Measurements from ENCODE around the gene STPG3.

STPG3 gene

GRCh38 chr9:137245450-137246421 lies 5.3 kb upstream of the STPG3 start:
- Histone ChIP-seq H3K27me3 (ENCODE audit: control insufficient read depth in 5 of 5, insufficient read depth in 4 of 5, low read length in 5 of 5) (peaks cover 0 to 3% (median 0%) of the 10 kb centered on the region in 5 donors), H3K4me1 (ENCODE audit: control insufficient read depth in 5 of 5, insufficient read depth in 5 of 5, low read length in 5 of 5) (peaks cover 8 to 50% (median 27%) of the 10 kb centered on the region in 5 donors), H3K9ac (ENCODE audit: low read length in 5 of 5) (no peak overlapping the region), H3K36me3 (ENCODE audit: control insufficient read depth in 5 of 5, insufficient read depth in 5 of 5, low read length in 5 of 5) (peaks cover 0 to 21% (median 19%) of the 10 kb centered on the region in 5 donors), H3K27ac (ENCODE audit: low read depth, low read length) (no peak overlapping the region), H3K9me3 (ENCODE audit: control insufficient read depth in 5 of 5, low read length in 5 of 5) (no peaks in the 10 kb centered on the region), H3K4me3 (ENCODE audit: low read depth in 1 of 5, low read length in 5 of 5) (no peak overlapping the region)

DNA sequence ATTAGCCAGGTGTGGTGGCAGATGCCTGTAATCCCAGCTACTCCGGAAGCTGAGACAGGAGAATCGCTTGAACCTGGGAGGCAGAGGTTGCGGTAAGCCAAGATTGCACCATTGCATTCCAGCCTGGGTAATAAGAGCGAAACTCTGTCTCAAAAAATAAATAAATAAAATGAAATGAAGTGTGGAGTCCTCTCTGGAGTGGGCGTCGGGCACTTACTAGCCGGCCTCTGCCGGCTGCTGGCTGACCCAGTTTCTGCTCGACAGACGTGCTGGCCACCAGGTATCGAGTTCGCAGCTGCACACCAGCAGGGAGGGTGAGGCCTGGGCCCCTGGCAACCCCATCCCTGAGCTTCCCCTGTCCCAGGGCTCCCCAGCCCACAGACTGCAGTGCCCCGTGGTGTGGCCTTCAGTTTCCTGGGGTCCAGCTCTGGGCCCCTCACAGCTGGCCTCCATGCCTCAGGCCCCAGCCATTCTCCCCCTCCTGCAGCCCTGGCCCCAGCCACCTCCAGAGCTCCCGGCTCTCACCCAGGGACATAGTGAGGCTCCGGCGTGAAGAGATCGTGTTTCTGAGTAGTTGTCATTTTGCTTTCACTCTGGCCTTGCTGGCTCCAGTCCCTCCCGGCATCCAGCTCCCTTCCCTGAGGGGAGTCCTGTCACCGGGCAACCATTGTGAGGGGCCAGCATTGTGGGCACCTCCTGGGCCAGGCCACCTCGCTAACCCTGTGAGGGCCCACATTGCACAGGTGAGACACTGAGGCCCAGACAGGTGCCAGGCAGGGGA lies 3.8 kb upstream of the STPG3 start:
- peaks cover 4 to 48% (median 24%) of the 10 kb centered on the region in 5 donors for H3K4me1 ChIP-seq (ENCODE audit: control insufficient read depth in 5 of 5, insufficient read depth in 5 of 5, low read length in 5 of 5)
- H3K27me3 ChIP-seq (ENCODE audit: control insufficient read depth in 5 of 5, insufficient read depth in 4 of 5, low read length in 5 of 5) = peaks cover 0 to 3% (median 0%) of the 10 kb centered on the region in 5 donors
- no peak overlapping the region for H3K4me3 ChIP-seq (ENCODE audit: low read depth in 1 of 5, low read length in 5 of 5)
- H3K36me3 ChIP-seq (ENCODE audit: control insufficient read depth in 5 of 5, insufficient read depth in 5 of 5, low read length in 5 of 5) = peaks cover 0 to 16% (median 16%) of the 10 kb centered on the region in 5 donors
- no peaks in the 10 kb centered on the region for H3K9me3 ChIP-seq (ENCODE audit: control insufficient read depth in 5 of 5, low read length in 5 of 5)
- no peak overlapping the region for H3K9ac ChIP-seq (ENCODE audit: low read length in 5 of 5)
- no peak overlapping the region for H3K27ac ChIP-seq (ENCODE audit: low read depth, low read length)

DNA sequence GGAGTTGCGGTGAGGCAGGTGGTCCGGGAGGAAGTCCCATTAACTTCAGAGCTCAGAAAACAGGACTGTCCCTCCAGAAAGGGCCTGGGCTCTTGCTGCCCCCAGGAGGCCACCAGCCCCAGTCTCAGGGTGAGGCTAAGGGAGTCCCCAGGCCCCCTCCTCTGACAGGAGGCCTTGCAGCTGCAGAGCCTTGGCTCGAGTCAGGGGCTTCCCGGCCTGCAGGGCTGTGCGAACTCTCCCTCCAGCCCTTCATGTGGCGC lies 3.2 kb upstream of the STPG3 start:
- Histone ChIP-seq H3K9ac (ENCODE audit: low read length in 5 of 5) (no peak overlapping the region), H3K4me1 (ENCODE audit: control insufficient read depth in 5 of 5, insufficient read depth in 5 of 5, low read length in 5 of 5) (peaks cover 0 to 43% (median 18%) of the 10 kb centered on the region in 5 donors)

GRCh38 chr9:137250329-137251193 lies 525 bp upstream of the STPG3 start:
- Histone ChIP-seq H3K4me1 (ENCODE audit: control insufficient read depth in 5 of 5, insufficient read depth in 5 of 5, low read length in 5 of 5) (peaks cover 0 to 39% (median 26%) of the 10 kb centered on the region in 5 donors), H3K27me3 (ENCODE audit: control insufficient read depth in 5 of 5, insufficient read depth in 4 of 5, low read length in 5 of 5) (peaks cover 0 to 2% (median 0%) of the 10 kb centered on the region in 5 donors), H3K27ac (ENCODE audit: low read depth, low read length) (no peak overlapping the region), H3K4me3 (ENCODE audit: low read depth in 1 of 5, low read length in 5 of 5) (no peak overlapping the region), H3K36me3 (ENCODE audit: control insufficient read depth in 5 of 5, insufficient read depth in 5 of 5, low read length in 5 of 5) (no peaks in the 10 kb centered on the region), H3K9ac (ENCODE audit: low read length in 5 of 5) (peak overlapping the region in 1 of 5 donors; percentile 31), H3K9me3 (ENCODE audit: control insufficient read depth in 5 of 5, low read length in 5 of 5) (no peaks in the 10 kb centered on the region)

More for the DNA sequence above, 3.2 kb upstream of the STPG3 start:
- Histone ChIP-seq H3K4me3 (ENCODE audit: low read depth in 1 of 5, low read length in 5 of 5) (no peak overlapping the region), H3K36me3 (ENCODE audit: control insufficient read depth in 5 of 5, insufficient read depth in 5 of 5, low read length in 5 of 5) (peaks cover 0 to 11% (median 10%) of the 10 kb centered on the region in 5 donors), H3K27ac (ENCODE audit: low read depth, low read length) (no peak overlapping the region), H3K9me3 (ENCODE audit: control insufficient read depth in 5 of 5, low read length in 5 of 5) (no peaks in the 10 kb centered on the region), H3K27me3 (ENCODE audit: control insufficient read depth in 5 of 5, insufficient read depth in 4 of 5, low read length in 5 of 5) (peaks cover 0 to 3% (median 0%) of the 10 kb centered on the region in 5 donors)

GRCh38 chr9:137251490-137252268 lies 593 bp downstream of the STPG3 start:
- H3K27me3 ChIP-seq (ENCODE audit: control insufficient read depth in 5 of 5, insufficient read depth in 4 of 5, low read length in 5 of 5) = no peaks in the 10 kb centered on the region
- no peak overlapping the region for H3K9ac ChIP-seq (ENCODE audit: low read length in 5 of 5)
- no peak overlapping the region for H3K27ac ChIP-seq (ENCODE audit: low read depth, low read length)
- no peak overlapping the region for H3K4me3 ChIP-seq (ENCODE audit: low read depth in 1 of 5, low read length in 5 of 5)
- no peaks in the 10 kb centered on the region for H3K9me3 ChIP-seq (ENCODE audit: control insufficient read depth in 5 of 5, low read length in 5 of 5)
- peaks cover 0 to 6% (median 2%) of the 10 kb centered on the region in 5 donors for H3K36me3 ChIP-seq (ENCODE audit: control insufficient read depth in 5 of 5, insufficient read depth in 5 of 5, low read length in 5 of 5)
- H3K4me1 ChIP-seq (ENCODE audit: control insufficient read depth in 5 of 5, insufficient read depth in 5 of 5, low read length in 5 of 5) = peaks cover 6 to 51% (median 37%) of the 10 kb centered on the region in 5 donors

DNA sequence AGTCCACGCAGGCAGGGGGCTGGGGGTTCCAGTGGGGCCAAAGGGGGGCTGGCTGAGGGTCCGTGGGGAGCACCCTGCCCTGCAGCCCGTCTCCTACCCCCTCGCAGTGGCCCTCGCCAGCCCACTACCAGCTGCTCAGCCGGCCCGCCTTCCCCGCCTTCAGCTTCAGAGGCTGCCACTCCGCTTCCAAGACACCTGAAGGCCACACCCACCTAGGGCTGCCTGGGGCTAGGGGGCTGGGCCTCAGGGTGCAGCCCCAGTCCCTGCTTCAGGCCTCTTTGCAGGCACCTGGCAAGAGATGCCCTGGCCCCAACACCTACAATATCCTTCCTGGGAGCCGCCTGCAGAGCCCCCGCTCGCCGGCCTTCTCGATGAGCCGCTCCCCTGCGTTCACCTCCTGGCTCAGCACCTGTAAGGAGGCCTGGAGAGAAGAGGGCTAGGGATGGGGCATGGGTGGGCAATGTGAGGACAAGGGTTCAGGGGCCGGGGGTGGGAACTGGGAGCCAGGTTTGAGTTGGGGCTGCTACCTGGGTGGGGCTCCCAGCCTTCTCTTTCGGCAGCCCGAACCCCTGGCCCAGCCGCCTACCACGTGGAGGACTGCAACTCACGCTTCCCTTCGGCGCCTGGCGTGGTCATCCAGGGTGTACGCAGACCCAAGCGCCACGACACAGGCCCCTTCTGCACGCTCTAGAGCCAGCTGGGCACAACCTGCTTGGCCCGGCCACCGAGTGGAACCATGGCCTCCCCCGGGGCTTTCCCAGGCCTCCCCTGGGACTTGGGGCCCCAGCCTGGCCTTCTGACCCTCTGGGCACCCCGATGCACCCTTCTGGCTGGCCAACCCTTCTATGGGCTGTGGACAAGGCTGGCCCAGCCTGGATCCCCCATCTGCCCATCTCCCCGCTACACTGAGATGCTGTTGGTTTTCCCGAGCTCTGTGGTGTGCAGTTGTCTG lies 1.7 kb downstream of the STPG3 start:
- H3K9ac ChIP-seq (ENCODE audit: low read length in 5 of 5) = no peak overlapping the region
- H3K36me3 ChIP-seq (ENCODE audit: control insufficient read depth in 5 of 5, insufficient read depth in 5 of 5, low read length in 5 of 5) = peaks cover 0 to 11% (median 6%) of the 10 kb centered on the region in 5 donors
- peaks cover 7 to 47% (median 38%) of the 10 kb centered on the region in 5 donors for H3K4me1 ChIP-seq (ENCODE audit: control insufficient read depth in 5 of 5, insufficient read depth in 5 of 5, low read length in 5 of 5)
- no peaks in the 10 kb centered on the region for H3K9me3 ChIP-seq (ENCODE audit: control insufficient read depth in 5 of 5, low read length in 5 of 5)
- no peaks in the 10 kb centered on the region for H3K27me3 ChIP-seq (ENCODE audit: control insufficient read depth in 5 of 5, insufficient read depth in 4 of 5, low read length in 5 of 5)
- H3K27ac ChIP-seq (ENCODE audit: low read depth, low read length) = no peak overlapping the region
- H3K4me3 ChIP-seq (ENCODE audit: low read depth in 1 of 5, low read length in 5 of 5) = no peak overlapping the region

- Histone ChIP-seq H3K9ac (ENCODE audit: low read length in 5 of 5) (peak overlapping the region in 4 of 5 donors; percentile 68 to 85 (median 80)), H3K27ac (ENCODE audit: low read depth, low read length) (peak overlapping the region; percentile 62), H3K4me1 (ENCODE audit: control insufficient read depth in 5 of 5, insufficient read depth in 5 of 5, low read length in 5 of 5) (peaks cover 7 to 45% (median 38%) of the 10 kb centered on the region in 5 donors), H3K9me3 (ENCODE audit: control insufficient read depth in 5 of 5, low read length in 5 of 5) (no peaks in the 10 kb centered on the region), H3K4me3 (ENCODE audit: low read depth in 1 of 5, low read length in 5 of 5) (peak overlapping the region; percentile 50 to 95 (median 81)), H3K36me3 (ENCODE audit: control insufficient read depth in 5 of 5, insufficient read depth in 5 of 5, low read length in 5 of 5) (peaks cover 0 to 15% (median 13%) of the 10 kb centered on the region in 5 donors), H3K27me3 (ENCODE audit: control insufficient read depth in 5 of 5, insufficient read depth in 4 of 5, low read length in 5 of 5) (no peaks in the 10 kb centered on the region)
Observed at GRCh38 chr9:137253717-137254623, 2.9 kb downstream of the STPG3 start.

All from subcutaneous abdominal adipose tissue (tissue), 5 donors.